Endothelial cell of umbilical vein (primary cell): Measurements from ENCODE around the gene HYPK. TPM values are rescaled to one million over a fixed set of nuclear protein-coding genes. Genes with fewer than 3 reads are reported as not detected.

Experiments used
- BruUV-seq: library from RNA; stranded (reverse); fragments of 400-500 nt; replicated peaks from 2 replicates; lab custom pipeline; 2021; lab: Mats Ljungman, UMichigan
- CTCF ChIA-PET: fragments of 300-600, 350-600 bp; sonication (Branson Sonifier 250); formaldehyde crosslinking; loops from one replicate; lab custom pipeline; 2021; ENCODE audit warnings: antibody characterized with exemption, inconsistent platforms; lab: Charles Lee
- POLR2A ChIA-PET: fragments of 300-600, 350-600 bp; sonication (Branson Sonifier 250); formaldehyde crosslinking; loops from one replicate; lab custom pipeline; 2021; ENCODE audit warnings: antibody characterized with exemption, inconsistent platforms; lab: Charles Lee
- DNase-seq: peaks from one replicate; pipeline ENCODE4 v3.0.0-alpha.2; 2011; ENCODE audit warnings: low read depth, low spot score
- FAIRE-seq: peaks from 2 replicates; lab custom pipeline; 2011; peaks lifted over from hg19 to GRCh38; lab: Jason Lieb, UNC
- H2AFZ ChIP-seq: 2 replicates; pipeline ENCODE4 v1.6.0; 2012; ENCODE audit warnings: low read depth, low read length, control low read depth, inconsistent platforms
- H3K27ac ChIP-seq: 2 replicates; pipeline ENCODE4 v1.5.1; 2011; ENCODE audit warnings: low read depth, mild to moderate bottlenecking, control low read depth, low read length, moderate library complexity; ENCODE audit not compliant: insufficient read depth
- H3K27me3 ChIP-seq, 2 experiments: 2 replicates each; pipeline versions ENCODE4 v1.6.0 to v1.6.1; 2011; ENCODE audit warnings: low read length in 2 of 2, mixed read lengths in 1 of 2; ENCODE audit not compliant: control insufficient read depth in 2 of 2, insufficient read depth in 2 of 2
- H3K36me3 ChIP-seq, 2 experiments: 2 replicates in 1 of 2; 3 replicates in 1 of 2; pipeline ENCODE4 v1.5.1; 2011; ENCODE audit warnings: low read length in 2 of 2, mild to moderate bottlenecking in 1 of 2, moderate library complexity in 1 of 2; ENCODE audit not compliant: control insufficient read depth in 2 of 2, insufficient read depth in 2 of 2; ENCODE audit errors: extremely low read depth in 1 of 2
- H3K4me1 ChIP-seq: 3 replicates; pipeline ENCODE4 v1.5.1; 2011; ENCODE audit warnings: mild to moderate bottlenecking, low read length; ENCODE audit not compliant: control insufficient read depth, insufficient read depth; ENCODE audit errors: extremely low read depth
- H3K4me2 ChIP-seq: 2 replicates; pipeline ENCODE4 v1.6.1; 2011; ENCODE audit warnings: low read length, control low read depth, mixed read lengths; ENCODE audit not compliant: insufficient read depth
- H3K4me3 ChIP-seq, 3 experiments: fragments of 200-600 bp in 1 of 3; sonication (generic), shearing (Covaris generic) in 1 of 3; replicated peaks in 1 of 3; 2 replicates each; pipeline ENCODE4 v1.5.1; 2011 to 2016; ENCODE audit warnings: control low read depth in 3 of 3, low read length in 3 of 3, mild to moderate bottlenecking in 2 of 3, inconsistent platforms in 1 of 3, low read depth in 1 of 3, moderate library complexity in 1 of 3; ENCODE audit not compliant: insufficient read depth in 1 of 3
- H3K79me2 ChIP-seq: 2 replicates; pipeline ENCODE4 v1.6.0; 2012; ENCODE audit warnings: low read length, inconsistent platforms; ENCODE audit not compliant: control insufficient read depth, insufficient read depth
- H3K9ac ChIP-seq: replicated peaks from 2 replicates; pipeline ENCODE3; 2011; ENCODE audit warnings: low read length, control low read depth; ENCODE audit not compliant: insufficient read depth; ENCODE audit errors: extremely low read depth
- H3K9me1 ChIP-seq: replicated peaks from 3 replicates; pipeline ENCODE4 v1.6.0; 2011; ENCODE audit warnings: mild to moderate bottlenecking, low read length; ENCODE audit not compliant: control insufficient read depth, insufficient read depth; ENCODE audit errors: extremely low read depth
- H3K9me3 ChIP-seq: replicated peaks from 2 replicates; pipeline ENCODE4 v1.5.1; 2012; ENCODE audit warnings: low read length, inconsistent platforms; ENCODE audit not compliant: control insufficient read depth, insufficient read depth
- H4K20me1 ChIP-seq: replicated peaks from 2 replicates; pipeline ENCODE3; 2011; ENCODE audit warnings: mild to moderate bottlenecking, low read length; ENCODE audit not compliant: control insufficient read depth, insufficient read depth; ENCODE audit errors: extremely low read depth
- CTCF ChIP-seq, 2 donors: IDR thresholded peaks; 1 replicate in 1 of 2; 2 replicates in 1 of 2; pipeline ENCODE4 v1.5.1; 2011; ENCODE audit warnings: low read length in 2 of 2, mild to moderate bottlenecking in 2 of 2, moderate library complexity in 2 of 2, control low read depth in 1 of 2, inconsistent platforms in 1 of 2, low read depth in 1 of 2; ENCODE audit not compliant: insufficient read depth in 1 of 2; ENCODE audit errors: extremely low read depth in 1 of 2
- EZH2 ChIP-seq: IDR thresholded peaks from 2 replicates; pipeline ENCODE4 v1.6.1; 2012; ENCODE audit warnings: borderline replicate concordance, low read depth, mild to moderate bottlenecking, moderate library complexity, low read length, inconsistent platforms; ENCODE audit not compliant: severe bottlenecking
- FOS ChIP-seq: IDR thresholded peaks from 2 replicates; pipeline ENCODE4 v1.6.1; 2011; ENCODE audit warnings: mild to moderate bottlenecking, low read length, moderate library complexity, borderline replicate concordance; ENCODE audit not compliant: insufficient read depth
- GATA2 ChIP-seq: IDR thresholded peaks from 2 replicates; pipeline ENCODE4 v1.7.0; 2011; ENCODE audit warnings: low read depth, mild to moderate bottlenecking, moderate library complexity, mixed read lengths, low read length; ENCODE audit not compliant: insufficient read length, insufficient read depth
- JUN ChIP-seq: IDR thresholded peaks from 2 replicates; pipeline ENCODE4 v1.6.1; 2011; ENCODE audit warnings: borderline replicate concordance, low read depth; ENCODE audit not compliant: insufficient read length, insufficient read depth
- MYC ChIP-seq: IDR thresholded peaks from one replicate; pipeline ENCODE4 v1.6.1; 2011; ENCODE audit warnings: mild to moderate bottlenecking, low read depth, low read length
- POLR2A ChIP-seq: IDR thresholded peaks from 2 replicates; pipeline ENCODE4 v1.6.1; 2012; ENCODE audit warnings: low read depth, mild to moderate bottlenecking, control low read depth, low read length
- POLR2AphosphoS5 ChIP-seq: IDR thresholded peaks from 2 replicates; pipeline ENCODE4 v1.6.1; 2012; ENCODE audit warnings: low read depth, mild to moderate bottlenecking, control low read depth, low read length, moderate library complexity; ENCODE audit not compliant: insufficient read depth
- dilution Hi-C: fragments of 300-500 bp; cut with MboI; formaldehyde crosslinking; loops from one replicate; pipeline ENCODE4 v1.15.0; 2019; ENCODE audit warnings: low sequenced_read_pairs; ENCODE audit not compliant: extremely low pct_ligation_motif_present
- intact Hi-C: fragments of 100-400 bp; cut with micrococcal nuclease; formaldehyde crosslinking; loops from one replicate; pipeline ENCODE4 v1.10.0; 2022
- polyA plus RNA-seq, 4 experiments: library from polyadenylated mRNA; depleted of rRNA in 3 of 4; stranded (reverse) in 3 of 4; unstranded in 1 of 4; fragments of >200 nt; gene quantifications; 2 replicates each; pipeline versions ENCODE4 v1.2.1 to v1.2.3, GENCODE V29; 2011 to 2012; ENCODE audit warnings: missing spikeins in 1 of 4
- total RNA-seq: library from RNA; stranded (reverse); gene quantifications from 2 replicates; pipeline ENCODE4 v1.2.3, GENCODE V29; 2021
- TF ChIP-seq, protein P1 (sequence below): IDR thresholded peaks from 2 replicates; pipeline ENCODE4 v1.6.1; 2011; ENCODE audit not compliant: insufficient read depth, insufficient read length

HYPK gene
- total and polyA plus RNA-seq, 2 donors (not counting 3 experiments of a cell fraction or from before 2014, with no cell fraction given), result 5.2 to 17.8 TPM

- POLR2A ChIA-PET, result no interaction called here
- Histone ChIP-seq H3K4me2 (no peak overlapping the region), H3K4me1 (peaks cover 4% of the 10 kb centered on the region), H3K27me3 (no peaks in the 10 kb centered on the region), H3K79me2 (peaks cover 94% of the 10 kb centered on the region), H3K27ac (no peak overlapping the region), H3K36me3 (peaks cover 7 to 23% of the 10 kb centered on the region in 2 experiments), H2AFZ (no peak overlapping the region), H3K4me3 (no peak overlapping the region), H3K9ac (no peak overlapping the region), H4K20me1 (peaks cover 14% of the 10 kb centered on the region), H3K9me1 (no peaks in the 10 kb centered on the region), H3K9me3 (no peaks in the 10 kb centered on the region)
- intact Hi-C loops, result no loop called here
- CTCF ChIA-PET, result interaction anchor here (1.0 kb wide), 1 partner anchor 25 kb away, joined by 4 read pairs; the partner anchor contains the start of gene ELL3
- no TSS peak for BruUV-seq
- TF ChIP-seq MYC, result no peak
- TF ChIP-seq CTCF (IDR thresholded peaks at IDR 0.05; ENCODE audit: extremely low read depth in 1 of 2, insufficient read depth in 1 of 2, low read depth in 1 of 2, low read length in 2 of 2), result no peak
- no peak for TF ChIP-seq POLR2A
- no peak for TF ChIP-seq GATA2
- no peak for TF ChIP-seq FOS
- TF ChIP-seq, protein P1, sequence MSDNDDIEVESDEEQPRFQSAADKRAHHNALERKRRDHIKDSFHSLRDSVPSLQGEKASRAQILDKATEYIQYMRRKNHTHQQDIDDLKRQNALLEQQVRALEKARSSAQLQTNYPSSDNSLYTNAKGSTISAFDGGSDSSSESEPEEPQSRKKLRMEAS, result no peak
- TF ChIP-seq EZH2, result no peak
- TF ChIP-seq POLR2AphosphoS5, result no peak
- no peak for TF ChIP-seq JUN
- DNase-seq, result no peak
- no peak for FAIRE-seq
- dilution Hi-C loops, result no loop called here
Observed at GRCh38 chr15:43751885-43752284, 48.5 kb upstream of the HYPK start.
